Pulmonary artery endothelial cell (primary cell): ENCODE data around the gene SCAPER. TPM values are rescaled to one million over a fixed set of nuclear protein-coding genes. Genes with fewer than 3 reads are reported as not detected.
A peak's percentile ranks its signal among the peaks of the same experiment; 100 is the strongest.
"Not testable (repeated sequence)": the region's sequence is repeated elsewhere in the genome, so short reads cannot be mapped to it uniquely, and the experiment has no call there.

Experiments
- DNase-seq: peaks from one replicate; pipeline ENCODE4 v3.0.0-alpha.2; 2011; ENCODE audit warnings: low read depth, low spot score
- total RNA-seq: library from RNA; depleted of rRNA; stranded (reverse); fragments of >200 nt; gene quantifications from 2 replicates; pipeline ENCODE4 v1.2.3, GENCODE V29; 2014

Gene SCAPER
- total RNA-seq, 1 donor from 2014 or later = 5.9 TPM

DNA sequence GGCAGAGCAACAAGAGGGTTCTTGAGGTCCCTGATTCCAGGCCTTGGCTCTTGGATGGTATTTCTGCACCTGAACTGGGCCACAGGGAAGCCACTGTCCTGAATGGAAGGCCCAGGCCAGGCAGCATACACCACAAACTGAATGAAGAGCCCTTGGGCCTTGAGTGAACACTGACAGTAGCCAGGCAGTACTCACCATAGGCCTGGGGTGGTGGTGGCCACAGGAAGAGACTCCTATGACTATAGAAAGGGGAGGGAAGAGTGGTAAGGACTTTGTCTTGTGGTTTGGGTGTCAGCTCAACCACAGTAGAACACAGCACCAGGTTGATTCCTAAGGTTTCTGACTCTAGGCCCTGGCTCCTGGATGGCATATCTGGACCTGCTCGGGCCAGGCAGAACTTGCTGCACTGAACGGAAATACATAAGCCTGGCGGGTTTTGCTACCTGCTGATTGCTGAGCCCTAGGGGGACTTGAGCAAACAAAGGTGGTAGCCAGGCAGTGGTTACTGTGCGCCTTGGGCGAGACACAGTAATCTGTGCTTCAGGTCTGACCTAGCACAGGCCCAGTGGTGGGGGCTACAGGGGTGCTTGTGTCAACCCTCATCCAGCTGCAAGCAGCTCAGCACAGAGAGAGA, 327.1 kb downstream of the SCAPER start:
- DNase-seq = no peak

DNA sequence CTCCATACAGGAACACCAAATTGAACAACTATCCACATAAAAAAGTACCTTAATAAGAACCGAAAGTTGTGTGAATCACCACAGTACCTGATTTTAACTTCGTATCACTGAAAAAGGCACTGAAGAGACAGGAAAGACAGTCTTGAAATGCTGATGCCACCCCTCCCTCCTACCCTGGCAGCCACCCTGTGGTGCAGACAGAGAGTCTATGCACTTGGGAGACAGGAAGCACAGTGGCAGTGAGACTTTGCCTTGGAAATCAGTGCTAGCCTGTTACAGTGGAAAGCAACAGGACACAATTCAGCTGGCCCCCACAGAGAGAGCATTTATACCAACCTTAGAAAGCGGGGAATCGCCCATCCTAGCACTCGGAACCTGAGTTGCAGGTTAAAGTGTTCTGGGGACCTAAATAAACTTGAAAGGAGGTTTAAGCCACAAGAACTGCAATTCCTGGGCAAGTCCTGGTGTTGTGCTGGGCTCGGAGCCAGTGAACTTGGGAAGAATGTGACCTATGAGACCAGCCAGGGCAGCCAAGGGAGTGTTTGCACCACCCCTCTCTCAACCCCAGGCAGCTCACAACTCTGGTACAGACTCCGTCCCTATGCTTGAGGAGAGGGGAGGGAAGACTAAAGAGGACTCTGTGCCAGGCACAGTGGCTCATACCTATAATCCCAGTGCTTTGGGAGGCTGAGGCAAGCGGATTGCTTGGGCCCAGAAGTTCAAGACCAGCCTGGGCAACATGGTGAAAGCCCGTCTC, 328.4 kb downstream of the SCAPER start:
- DNase-seq = peak; percentile 11

DNA sequence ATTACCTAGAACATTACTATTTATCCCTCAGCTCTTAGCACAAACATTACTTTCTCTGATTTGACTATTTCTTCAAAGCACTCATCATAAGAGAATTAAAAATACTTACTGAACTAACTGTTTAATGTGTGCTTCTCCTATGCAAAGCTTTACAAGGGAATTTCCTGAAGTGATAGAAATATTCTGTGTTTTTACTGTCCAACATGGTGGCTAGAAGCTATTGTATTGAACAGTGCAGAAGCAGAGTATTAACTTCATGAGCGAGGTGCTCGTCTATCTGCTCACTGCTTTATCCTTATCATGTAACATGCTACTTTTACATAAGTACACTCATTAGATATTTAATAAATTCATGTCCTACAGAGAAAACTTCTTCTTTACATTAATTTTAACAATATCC, 329.5 kb downstream of the SCAPER start:
- DNase-seq = no peak

DNA sequence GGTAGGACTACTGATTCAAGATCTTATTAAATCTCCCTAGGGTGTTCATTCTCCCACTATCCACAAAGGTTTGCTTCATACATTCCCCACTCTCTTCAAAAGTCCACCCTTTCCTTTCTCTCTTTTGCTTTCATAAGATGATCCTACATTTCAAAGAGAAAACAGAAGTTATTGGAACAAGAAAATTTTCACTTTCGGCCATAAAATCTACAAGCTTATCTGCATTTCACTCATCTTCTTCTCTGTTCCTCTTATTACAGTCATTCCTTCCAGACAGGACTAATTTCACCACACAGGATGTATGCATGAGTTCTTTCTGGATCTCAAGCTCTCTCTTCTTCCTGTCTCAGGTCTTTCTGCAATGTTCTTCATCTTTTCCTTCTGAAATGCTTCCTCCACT, 329.9 kb downstream of the SCAPER start:
- DNase-seq = no peak

DNA sequence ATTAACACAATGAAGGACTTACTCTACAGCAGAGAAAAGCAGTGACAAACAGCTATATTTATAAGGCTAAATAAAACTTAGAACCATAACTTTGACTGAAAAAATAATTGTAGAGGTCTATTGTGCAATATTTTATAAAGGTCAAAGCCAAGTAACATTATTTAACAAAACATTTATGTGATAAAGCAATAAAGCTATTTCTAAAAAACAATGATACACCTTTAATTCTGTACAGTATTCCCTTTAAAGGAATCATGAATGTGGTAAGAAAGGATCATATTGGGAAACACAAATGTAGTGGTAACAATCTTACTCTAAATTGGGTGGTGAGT, 332.2 kb downstream of the SCAPER start:
- DNase-seq = no peak

DNA sequence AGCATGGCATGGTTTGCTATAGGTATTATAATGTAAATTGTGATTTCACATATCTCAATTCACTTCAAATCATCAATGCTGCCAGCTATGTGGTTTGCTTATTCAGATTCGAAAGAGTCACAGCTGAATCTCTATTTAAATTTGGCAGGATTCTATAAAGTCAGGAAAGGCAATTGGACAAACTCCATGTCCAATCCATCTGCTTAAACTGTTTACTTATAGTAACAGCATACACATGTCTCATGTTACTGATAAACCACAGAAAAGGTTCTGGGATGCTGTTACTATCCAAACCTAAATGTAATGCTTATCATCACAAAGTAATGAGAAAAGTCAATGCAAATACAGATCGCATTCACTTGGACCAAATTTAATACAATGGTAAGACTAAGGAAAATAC, 338.9 kb downstream of the SCAPER start:
- no peak for DNase-seq

DNA sequence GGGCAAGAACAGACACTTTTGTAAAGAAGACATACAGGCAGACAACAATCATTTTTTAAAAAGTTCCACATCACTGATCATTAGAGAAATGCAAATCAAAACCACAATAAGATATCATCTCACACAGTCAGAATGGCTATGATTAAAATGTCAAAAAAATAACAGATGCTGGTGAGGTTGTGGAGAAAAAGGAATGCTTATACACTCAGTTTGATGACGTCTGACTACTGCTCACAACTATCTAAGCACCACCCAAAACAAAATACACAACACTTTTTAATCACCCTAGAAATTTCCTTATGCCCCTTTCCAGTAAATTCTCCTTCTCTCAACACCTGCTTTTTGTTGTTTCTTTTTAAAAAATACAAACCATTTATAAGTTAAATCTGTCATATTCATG, 339.8 kb downstream of the SCAPER start:
- no peak for DNase-seq

DNA sequence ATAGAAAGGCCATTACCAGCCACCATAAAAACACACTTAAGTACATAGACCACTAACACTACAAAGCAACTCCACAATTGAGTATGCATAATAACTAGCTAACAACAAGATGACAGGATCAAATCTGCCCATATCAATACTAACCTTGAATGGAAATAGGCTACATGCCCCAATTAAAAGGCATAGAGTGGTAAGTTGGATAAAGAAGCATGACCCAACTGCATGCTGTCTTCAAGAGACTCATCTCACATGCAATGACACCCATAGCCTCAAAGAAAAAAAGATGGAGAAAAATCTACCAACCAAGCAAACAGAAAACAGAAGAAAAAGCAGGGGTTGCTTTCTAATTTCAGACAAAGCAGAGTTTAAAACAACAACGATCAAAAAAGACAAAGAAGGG, 349.9 kb downstream of the SCAPER start:
- DNase-seq = no peak

DNA sequence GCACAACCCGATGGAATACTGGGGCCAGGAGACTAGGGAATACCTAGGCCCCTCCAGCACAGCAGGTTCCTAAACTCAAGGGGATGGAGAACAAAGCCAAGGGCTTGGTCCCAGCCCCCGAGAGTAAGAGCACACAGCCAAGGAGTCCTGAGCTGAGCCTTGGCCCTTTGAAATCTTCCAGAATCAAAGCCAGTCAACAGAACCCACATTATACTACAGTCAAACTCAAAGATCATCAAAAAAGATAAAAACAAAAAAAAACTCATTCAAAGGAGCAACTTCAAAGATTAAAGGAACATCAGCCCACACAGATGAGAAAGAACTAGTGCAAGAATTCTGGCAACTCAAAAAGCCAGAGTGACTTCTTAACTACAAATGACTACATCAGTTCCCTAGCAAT, 351.6 kb downstream of the SCAPER start:
- no peak for DNase-seq

DNA sequence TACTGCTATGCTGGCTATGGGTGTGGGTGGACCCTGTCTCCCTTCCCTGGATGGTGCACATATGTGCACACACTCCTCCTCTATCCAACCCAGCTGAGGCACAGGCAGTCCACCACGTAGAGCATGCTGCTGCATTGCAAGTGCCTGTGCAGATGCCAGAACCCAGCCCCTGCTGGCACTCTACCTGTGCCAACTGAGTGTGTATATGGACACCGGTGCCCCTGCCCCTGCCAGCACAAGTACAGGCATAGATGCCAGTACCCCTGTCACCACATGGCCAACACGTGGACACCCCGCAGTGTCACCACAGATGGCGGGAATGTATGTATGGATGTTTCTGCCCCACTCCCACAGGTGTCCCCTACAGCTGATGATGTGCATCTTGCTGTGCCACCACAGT, 352.0 kb downstream of the SCAPER start:
- no peak for DNase-seq

DNA sequence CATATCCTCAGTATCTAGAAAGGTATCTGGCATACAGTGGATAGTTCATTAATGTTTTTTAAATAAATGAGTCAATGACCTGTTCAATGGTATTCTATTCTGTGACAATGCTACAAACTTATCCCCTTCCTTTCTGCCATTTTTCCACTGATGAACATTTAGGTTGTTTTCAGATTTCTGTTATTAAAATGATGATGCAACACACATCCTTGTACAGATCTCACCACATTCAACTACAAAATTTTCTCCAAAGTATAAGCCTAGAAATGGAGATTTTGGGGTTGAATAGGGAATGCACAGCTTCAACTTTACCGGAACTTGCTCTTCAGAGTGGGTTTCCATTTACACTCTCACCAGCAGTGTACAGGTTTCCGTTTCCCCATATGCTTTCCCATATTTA, 358.3 kb downstream of the SCAPER start:
- no peak for DNase-seq

DNA sequence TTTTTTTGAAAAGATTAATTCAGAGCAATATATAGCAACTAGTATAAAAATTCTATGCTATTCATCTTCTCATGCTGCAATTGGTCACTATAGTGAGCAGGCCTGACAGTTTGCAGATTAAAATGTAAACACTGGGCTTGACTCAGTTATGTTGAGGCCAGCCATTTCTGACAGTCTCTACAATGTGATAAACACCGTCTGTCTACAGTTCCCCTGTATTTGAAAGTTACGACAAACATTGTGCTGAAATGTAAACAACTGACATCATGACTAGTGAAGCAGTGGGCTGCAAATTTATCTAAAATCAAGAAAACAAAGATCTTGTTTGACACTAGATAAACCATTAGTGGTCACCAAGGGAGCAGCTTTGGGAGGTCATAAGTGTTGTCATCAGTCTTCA, 371.1 kb downstream of the SCAPER start:
- DNase-seq = no peak

DNA sequence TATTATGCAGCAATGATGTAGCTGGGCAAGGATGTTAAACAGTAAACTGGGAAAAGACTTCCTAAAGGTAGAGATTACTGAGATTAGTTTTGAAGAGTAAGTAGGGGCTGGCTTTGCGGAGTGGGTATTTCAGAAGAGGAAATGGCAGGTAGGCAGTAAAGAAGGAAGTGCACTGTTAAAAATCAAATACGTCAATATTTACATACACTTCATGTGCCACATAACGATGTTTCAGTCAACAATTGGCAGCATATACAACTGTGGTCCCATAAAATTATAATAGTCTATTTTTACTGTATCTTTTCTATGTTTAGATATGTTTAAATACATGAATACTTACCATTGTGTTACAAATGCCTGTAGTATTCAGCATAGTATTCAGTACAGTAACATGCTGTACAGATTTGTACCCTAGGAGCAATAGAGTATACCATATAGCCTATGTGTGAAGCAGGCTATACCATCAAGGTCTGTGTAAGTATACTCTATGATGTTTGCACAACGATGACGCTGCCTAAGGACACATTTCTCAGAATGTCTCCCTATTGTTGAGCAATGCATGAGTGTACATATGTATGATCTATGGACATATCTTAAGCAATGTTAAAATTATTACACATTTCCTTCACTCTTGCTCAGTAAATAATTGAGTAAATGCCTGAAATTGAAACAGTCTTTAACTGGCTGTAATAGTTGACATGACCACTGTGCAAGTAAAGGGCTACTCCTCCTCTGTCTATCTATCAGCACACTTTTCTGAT, 371.9 kb downstream of the SCAPER start:
- no peak for DNase-seq

DNA sequence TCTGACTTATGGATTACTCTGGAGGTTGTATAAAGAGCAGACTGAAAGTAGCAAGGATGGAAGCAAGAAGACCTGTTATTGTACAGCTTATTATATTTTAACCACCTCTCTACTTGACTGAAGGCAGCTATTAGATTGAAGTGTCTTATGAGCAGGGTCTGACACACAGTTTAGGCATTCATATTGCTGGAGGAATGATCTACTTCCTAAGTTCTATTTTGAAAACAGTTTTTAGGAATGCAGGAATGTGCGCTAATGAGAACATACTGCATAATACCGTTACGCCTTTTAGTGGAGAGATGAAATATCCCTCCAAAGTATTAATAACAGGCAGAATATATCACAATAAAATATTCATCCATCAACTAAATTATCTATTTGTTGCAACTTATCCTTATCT, 375.2 kb downstream of the SCAPER start:
- DNase-seq = no peak

DNA sequence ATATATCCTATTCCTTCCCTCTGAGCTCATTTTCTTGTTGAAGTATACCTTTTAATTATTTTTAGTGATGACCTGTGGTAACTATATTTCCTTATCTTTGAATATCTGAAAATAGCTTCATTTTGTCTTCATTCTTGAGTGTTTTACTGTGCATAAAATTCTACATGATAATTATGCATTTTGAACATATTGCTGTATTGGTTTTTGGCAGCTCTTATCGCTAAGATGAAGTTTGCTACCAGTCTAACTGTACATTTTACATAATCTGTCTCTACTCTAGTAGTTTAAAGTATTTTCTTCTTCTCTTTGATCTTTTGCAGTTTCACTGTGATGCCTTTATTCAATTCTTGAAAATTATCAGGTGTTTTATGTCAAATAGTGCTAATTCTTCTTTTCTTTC, 379.0 kb downstream of the SCAPER start:
- no peak for DNase-seq

DNA sequence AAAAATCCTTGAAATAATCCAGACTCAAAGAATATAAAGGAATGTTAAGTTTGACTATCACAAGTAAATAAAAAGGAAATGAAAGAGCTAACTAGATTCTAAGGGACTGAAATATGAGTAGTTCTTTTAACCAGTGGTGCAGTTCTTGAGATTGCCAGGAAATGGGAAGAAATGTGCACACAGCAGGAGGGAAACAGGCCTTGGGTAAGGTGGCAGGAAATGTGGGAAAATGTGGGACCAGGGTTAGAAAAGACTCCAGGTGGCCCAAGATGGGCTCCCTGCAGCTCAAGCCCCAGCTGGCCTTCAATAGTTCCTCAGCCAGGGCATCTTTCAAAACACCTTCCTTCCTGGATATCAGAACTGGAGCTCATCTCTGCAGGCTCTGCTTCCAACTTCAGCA, 387.2 kb downstream of the SCAPER start:
- no peak for DNase-seq

DNA sequence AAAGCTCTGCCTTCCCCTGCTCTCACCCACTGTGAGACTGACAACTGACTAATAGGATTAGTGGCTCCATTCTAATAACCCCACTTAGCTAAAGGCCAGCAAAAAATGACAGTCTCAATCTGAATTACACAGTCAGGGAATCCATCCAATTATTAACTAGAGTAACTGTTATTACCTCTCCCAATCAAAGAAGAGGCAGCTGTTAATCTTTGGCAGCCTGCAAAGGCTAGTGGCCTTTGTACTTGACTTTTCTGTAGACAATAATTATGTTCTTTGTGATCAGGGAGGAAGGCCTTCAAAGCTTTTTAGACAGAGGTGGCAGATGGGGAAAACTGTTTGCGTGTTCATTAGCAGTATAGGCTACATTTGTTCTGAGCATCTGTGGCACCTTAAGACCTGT, 390.9 kb downstream of the SCAPER start:
- DNase-seq = no peak

DNA sequence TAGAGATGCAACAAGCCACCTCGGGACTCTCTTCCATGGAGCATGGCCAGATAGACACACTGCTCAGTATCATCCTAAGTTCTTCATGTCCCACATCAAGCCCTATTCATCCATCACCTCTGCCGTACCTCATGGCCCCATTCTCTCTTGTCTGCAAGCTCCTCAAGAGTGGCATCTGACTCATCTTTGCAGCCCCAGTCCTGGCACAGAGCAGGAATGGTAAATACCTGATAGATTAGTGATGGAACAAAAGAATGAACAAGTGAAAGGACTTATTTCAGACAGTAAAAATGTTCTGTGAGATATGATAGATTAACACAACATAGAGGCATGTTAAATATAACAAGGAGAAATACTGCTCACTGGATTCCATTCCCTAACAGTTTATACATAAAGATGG, 392.2 kb downstream of the SCAPER start:
- DNase-seq = no peak

DNA sequence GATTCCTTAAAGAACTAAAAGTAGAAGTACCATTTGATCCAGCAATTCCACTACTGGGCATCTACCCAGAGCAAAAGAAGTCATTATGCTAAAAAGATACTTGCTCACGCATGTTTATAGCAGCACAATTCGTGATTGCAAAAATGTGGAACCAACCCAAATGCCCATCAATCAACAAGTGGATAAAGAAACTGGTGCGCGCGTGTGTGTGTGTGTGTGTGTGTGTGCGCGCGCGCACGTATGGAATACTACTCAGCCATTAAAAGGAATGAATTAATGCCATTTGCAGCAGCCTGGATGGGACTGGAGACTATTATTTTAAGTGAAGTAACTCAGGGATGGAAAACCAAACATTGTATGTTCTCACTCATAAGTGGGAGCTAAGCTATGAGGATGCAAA, 394.5 kb downstream of the SCAPER start:
- DNase-seq = not testable (repeated sequence)

DNA sequence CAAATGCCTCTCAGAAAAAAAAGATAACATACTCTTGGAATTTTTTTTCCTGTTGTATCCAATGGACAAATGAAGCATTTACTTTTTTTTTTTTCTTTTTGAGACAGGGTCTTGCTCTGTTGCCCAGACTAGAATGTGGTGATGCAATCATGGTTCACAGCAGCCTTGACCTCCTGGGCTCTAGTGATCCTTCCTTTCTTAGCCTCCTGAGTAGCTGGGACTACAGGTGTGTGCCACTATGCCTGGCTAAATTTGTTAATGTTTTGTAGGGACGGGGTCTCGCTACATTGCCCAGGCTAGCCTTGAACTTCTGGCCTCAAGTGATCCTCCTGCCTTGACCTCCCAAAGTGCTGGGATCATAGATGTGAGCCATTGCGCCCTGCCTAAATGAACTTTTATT, 401.3 kb downstream of the SCAPER start:
- no peak for DNase-seq

DNA sequence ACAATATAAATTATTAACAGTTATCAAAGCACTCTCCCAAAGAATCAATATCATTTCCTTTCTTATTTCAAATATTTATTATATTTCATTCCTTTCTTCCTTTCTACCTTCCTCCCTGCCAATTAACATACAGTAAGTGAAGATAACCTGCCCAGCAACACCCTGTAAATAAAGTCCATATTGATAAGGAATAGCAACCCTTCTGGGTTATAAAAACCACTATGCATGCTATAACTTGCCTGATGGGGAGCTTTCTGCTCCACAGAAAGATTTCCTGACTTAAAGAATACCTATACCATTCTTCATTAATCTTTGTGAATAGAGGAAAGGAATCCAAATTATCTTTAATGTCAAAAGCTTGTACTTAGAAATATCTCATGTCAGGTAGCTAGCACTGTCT, 402.0 kb downstream of the SCAPER start:
- DNase-seq = no peak

DNA sequence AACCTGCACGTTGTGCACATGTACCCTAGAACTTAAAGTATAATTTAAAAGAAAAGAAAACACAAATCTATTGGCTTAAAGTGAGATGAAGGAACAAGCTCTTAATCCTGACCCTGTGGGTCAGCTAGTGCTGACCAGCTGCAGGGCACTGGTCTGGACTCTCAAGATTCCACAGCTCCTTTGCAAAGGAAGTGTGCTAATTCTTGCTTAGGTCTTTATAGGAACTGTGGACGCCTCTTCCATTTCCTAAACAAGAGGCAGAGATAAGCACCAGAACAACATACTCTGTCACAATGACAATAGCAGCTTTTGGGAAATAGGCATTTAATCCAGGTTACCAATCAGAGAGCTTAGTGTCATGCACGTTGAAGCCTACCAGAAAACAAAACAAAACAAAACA, 402.5 kb downstream of the SCAPER start:
- peak; percentile 3 for DNase-seq

DNA sequence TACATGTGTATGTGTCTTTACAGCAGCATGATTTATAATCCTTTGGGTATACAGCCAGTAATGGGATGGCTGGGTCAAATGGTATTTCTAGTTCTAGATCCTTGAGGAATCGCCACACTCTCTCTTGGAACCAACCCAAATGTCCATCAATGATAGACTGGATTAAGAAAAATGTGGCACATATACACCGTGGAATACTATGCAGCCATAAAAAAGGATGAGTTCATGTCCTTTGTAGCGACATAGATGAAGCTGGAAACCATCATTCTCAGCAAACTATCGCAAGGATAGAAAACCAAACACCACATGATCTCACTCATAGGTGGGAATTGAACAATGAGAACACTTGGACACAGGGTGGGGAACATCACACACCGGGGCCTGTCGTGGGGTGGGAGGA, 403.0 kb downstream of the SCAPER start:
- not testable (repeated sequence) for DNase-seq
